Esophagus mucosa (tissue), 1 donor: ENCODE measurements around the gene TNFRSF1B. TPM values are rescaled to one million over a fixed set of nuclear protein-coding genes. Genes with fewer than 3 reads are reported as not detected.

Source experiments
- ATAC-seq: fragments of 200-7000 bp; cut with Tn5 transposase; one replicate; pipeline ENCODE4 v1.9.1; 2020
- total RNA-seq: library from RNA; stranded (reverse); gene quantifications from one replicate; pipeline ENCODE4 v1.2.4, GENCODE V29; 2023
- donor health status: DM: yes; HTN: yes; CAD: no.

TNFRSF1B gene
- total RNA-seq, 1 donor from 2014 or later: 4.1 TPM

DNA sequence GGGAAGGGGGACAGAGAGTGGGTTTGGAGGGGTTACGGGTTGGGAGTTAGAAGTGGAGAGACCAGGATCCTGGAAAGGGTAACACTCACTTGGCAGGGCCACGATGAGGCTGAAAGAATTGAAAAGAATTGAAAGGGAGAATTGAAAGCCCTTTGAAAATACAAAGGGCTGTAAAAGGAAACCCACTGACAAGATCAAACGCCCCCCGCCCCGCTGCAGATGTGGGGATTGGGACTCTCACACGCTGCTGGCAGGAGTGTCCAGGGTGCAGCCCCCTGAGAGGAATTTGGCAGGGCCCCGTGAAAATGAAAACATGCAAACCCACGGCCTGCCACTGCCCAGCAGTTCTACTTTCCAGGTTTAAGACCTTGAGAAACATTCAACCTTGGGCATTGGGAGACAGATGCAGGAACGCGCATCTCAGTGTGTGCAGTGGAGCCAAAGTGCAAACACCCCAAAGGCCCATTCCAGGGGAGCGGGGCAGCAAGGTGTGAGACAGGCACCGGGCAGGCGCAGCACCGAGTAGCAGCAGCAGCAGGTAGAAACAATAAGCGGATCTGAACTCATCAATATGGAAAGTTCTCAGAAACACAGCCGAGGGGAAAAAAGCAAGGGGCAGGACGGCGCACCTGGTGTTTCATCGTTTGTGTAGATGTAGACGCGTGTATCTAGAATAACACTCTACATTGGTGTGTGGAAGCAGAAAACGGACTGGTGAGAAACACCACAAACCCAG, 8.3 kb upstream of the TNFRSF1B start:
- ATAC-seq: no peak

DNA sequence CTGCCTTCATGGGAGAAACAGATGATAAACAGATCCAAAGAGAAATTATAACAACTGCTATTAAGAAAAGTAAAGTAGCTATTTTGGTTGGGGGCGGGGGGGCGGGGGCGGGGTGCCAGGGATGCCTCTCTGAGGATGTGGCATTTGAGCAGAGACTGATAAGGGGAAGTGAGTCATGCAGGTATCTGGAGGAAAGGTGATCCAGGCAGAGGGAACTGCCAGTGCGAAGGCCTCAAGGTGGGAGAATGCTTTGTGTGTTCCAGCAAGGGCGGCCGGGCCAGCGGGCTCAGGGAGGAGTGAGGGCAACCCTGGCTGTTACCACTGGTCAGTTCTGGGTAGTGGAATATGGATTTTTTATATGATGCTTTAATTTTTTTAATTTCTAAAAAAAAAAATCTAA, 7.0 kb upstream of the TNFRSF1B start:
- no peak for ATAC-seq

DNA sequence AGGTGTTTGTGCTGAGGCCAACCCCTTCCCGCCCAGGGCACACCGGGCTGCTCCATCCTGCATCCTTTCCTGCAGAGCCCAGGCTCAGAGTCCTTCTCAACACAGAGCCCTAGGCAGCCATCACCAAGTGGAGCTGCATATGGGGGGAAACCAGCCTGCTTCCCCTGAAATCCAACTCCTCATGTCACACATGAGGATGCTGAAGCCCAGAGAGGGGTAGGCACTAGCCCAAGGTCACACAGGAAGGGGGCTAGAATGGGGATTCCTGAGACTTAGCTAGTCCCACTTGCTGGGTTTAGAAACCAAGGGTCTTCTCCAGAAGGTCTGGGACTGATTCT, 5.5 kb upstream of the TNFRSF1B start:
- no peak for ATAC-seq

DNA sequence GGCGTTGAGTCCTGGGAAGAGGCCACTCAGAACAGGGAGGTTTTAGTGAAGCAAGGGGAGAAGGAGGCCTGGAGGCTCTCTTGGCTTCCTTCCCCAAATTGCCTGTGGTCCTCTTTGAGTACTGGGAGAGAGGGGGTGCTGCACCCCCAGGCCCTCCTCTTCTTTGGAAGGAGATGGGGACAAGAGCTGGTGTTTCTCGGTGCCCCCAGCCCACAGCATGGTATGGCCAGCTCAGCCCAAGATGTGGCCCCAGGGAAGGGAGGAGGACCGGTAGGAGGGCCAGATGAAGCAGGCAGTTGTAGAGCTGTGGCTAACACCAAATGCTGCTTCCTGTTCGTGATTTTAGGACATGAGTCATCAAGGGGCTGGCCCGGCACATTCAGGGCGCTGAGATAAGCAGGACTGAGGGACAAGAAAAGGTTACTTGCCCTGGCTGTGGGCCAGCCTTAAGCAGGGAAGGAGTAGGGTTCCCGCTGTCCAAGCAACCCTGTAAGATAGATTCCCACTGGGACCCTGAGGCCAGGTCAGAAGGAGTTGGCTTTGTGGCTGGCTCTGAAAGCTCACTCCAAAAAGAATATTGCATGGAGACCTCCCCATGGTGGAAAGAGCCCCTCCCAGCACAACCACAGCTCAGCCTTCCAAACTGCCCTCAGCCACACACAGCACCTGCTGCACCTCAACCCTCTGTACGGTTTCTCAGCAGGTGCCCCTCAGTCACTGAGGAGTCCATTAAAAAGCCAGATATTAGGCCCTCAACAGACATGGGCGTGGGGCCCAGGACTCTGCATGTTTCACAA, 4.9 kb upstream of the TNFRSF1B start:
- peak; percentile 83 for ATAC-seq

DNA sequence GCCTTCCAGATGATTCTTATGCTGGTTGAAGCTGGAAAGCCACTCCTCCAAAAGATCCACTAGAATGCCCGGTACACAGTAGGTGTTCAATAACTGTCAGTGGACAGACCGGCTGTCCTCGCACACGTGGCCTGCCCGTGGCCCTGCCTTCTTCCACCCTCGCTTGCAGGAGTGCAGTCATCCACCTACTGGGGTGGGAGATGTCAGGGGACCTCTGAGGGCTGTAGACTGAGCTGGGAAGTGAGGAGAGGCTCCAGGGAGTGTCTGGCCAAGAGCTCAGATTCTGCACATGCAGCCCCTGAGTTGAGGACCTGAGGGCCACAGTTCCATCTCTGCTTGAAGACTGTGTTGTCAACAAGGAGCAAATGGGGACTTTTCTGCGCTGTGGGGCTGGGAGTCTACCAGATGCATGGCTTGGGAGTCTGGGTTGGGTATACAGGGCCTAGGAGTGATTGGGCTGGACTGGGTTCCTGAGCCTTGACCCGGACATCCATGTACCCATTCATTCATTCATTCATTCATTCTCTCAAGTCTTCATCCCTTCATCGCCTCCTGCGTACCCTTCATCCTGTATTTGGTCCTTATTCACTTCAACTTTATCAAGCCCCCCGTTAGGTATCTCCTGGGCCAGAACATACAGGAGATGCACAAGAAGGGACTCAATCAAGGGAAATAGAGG, 4.2 kb upstream of the TNFRSF1B start:
- no peak for ATAC-seq

DNA sequence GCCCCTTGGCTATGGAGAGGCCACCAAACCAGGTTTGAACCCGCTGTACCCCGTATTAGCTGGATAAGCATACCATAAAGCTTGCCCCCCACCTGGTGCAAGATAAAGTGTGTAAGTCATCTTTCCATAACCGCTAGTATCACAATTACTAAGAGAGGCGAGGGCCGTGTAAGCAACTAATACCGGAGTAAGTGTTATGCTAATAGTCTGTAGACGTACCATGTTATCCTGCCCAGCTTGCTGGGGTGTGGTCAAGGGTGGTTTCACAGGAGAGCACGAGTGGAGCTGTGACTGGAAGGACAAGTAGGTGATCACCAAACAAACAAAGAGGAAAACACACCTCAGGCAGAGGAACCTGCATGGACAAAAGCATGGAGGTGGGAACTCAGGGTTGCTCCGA, 3.6 kb upstream of the TNFRSF1B start:
- ATAC-seq: peak; percentile 77

DNA sequence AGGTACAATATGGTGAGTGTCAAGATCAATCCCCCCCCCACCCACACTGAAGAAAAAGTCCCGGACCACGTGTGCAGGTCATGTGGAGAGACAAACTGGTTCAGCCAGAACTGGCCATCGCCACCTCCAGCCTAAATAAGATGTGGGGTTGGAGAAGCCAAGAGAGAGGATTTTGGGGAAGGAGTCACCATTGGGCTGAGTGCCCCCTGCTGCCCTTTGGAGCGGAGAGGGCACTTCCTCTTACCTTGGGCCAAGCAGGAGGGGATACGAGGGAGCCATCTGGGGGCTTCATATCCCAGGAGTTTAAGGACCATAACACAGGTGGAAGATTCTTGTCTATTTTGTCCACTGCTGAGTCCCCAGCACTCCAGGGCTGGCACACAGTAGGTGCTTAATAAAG, 2.6 kb upstream of the TNFRSF1B start:
- no peak for ATAC-seq

DNA sequence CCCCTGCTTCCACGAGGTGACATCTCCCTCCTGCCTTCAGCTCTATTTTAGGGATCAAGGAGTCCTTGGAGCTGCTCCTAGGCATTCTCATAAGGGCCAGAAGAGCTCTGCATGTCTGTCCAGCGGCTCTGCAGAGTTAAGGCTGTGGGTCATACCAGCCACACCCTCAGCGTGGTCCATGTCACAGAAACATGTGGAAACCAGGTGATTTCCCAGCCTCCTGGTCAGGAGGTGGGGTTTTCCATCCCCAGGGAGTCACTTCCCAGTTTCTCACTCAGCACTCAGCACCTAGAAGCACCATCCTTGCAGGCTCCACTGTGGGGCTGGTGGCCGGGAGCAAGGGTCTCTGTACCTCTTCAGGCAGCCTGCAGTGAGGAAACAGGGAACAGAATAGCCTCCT, 1.4 kb upstream of the TNFRSF1B start:
- ATAC-seq: no peak

DNA sequence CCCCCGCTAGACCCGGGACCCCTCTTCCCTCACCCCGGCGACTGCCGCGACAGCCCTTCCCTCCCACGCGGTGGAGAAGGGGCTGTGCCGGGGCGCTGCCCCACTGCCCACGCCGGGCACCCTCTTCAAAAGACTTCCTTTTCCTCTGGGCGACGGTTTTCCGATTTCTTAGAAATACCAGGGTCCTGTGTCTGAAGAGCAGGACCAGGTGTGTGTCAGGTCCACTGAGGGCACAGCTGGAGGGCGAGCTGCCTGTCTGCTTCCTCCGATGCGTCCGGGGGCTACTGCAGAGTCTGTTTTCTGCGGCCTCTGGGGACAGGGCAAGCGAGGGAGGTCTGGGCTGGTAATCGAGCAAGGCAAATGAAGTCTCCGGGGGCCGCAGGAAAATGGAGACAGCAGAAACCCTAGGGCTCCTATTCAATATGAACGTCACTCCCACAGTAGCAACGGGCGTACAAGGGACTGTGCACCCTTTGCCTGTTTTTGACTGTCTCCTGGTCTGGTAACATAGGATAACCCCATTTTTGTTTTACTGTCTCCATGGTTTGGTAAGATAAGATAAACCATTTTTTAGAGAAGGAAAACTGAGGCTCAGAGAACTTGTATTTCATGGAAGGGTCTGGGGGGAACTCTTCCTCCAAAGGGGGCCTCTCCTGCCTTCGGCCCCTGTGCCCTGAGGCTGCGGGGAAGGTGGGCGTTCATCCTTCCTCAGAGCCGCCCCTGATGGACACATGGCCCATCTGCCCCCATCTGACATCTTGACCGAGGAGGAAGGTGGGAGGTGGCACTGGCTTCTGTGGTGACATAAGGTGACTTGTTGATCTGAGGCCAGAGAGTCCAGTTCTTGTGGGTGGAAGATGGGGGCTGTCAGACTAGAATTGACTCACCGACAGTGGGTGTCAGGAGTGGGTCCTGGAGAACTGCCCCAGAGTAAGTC, 970 bp downstream of the TNFRSF1B start:
- no peak for ATAC-seq

DNA sequence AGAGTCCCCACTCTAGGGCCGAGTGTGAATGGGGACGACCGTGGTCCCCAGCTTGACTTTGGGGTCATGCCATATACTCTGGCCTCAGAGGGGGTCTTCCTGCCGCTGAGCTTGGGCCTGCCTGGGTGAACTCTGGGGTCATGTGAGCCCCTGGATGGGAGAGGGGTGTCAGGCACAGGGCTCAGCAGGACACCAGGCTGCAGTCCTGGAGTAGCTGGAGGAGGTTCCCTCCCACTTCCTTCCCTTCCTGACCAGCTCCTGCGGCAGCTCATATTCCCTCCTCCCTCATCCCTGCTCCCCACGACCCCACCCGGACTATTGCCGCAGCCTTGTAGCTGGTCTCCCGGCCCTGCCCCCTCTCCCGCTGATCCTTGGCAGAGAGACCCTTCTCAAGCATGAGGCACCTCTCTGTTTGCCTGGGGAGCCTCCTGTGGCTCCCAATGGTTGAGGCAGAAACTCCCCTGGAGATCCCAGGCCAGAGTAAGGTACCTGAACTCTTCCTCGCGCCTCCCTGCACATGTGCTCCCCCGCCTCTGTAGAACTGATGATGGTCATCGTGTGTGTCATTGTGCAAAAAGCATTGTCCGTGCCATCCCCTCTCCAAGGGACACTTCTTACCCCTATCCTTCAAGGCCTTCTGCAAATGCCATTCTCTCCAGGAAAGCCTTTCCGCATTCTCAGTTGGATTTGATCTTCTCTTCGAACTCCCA, 1.8 kb downstream of the TNFRSF1B start:
- no peak for ATAC-seq

DNA sequence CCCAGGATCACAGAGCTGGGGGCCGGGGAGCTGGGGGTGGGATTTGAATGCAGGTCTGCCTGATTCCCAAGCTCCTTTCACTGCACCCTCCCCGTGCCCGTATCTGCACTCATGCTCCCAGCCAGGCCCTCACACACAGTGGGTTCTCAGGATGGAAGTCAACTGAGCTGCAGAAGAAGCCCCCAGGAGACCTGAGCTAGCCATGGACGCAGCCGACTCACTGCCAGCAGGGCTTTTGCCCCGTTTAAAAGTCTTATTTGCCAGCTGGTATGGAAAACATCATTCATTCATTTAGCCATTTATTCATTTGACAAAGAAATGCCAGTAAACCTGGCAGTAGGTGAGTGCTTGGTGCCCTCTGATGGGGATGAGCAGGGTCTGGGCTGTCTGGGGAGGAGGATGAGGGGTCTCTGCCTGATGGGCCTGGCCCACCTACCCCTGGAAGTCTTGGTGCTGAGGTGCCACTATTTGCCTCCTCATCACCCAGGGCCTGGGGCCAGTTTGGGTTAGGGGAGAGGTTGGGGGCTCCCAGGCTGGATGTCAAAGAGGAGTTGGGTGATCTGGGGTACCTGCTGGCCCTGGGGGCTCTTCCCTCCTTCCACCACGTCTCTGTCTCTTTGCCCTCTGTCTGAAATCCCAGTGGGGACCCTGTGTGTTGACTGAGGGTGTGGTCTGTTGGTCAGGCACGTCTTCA, 2.8 kb downstream of the TNFRSF1B start:
- ATAC-seq: no peak

DNA sequence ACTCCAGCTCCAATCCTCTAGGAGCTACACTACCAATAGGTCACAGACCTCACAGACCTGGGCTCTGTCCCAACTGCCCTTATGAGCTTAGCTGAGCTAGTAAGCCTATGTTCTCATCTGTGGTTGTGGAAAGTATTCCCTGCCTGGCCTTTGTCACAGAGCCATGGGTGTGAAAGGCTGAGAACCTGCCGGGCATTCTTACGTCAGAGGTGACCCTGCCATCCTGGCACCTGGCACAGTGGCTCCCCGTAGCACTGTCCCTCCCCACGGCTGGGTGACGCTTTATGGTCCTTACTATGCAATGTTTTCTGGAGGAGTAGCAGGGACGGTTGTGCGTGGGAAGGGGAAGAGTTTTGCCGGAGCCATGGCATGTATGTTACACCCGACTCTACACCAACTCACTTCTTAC, 3.5 kb downstream of the TNFRSF1B start:
- no peak for ATAC-seq

DNA sequence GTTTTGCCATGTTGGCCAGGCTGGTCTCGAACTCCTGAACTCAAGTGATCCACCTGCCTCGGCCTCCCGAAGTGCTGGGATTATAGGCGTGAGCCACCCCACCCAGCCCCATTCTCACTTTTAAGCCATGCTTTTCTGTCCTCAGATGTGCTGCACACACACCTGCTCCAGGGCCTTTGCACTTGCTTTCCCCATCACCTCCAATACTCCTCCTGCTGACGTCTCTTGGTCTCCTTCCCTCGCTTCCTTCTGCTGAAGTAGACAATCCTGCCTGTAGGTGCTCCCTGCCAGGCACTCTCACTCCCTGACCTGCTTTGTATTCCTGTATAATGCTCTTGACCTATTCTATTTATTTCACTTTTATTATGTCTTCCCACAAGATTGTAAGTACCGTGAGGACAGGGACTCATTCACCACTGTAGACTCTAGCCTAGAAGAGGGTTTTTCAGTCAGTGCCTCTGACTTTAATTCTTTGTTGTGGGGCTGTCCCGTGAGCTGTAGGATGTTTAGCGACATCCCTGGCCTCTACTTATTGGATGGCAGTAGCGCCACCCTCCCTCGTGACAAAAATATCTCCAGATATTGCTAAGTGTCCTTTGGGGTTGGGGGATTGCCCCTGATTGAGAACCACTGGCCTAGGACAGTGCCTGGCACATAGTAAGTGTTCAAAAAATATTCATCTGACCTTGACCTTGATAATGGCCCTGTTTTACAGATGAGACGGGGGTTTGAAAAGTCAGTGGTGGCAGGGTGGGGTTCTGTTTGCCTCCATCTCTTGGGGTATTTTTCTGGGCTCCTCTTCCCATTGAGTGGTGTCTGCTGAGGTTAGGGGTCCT, 4.6 kb downstream of the TNFRSF1B start:
- ATAC-seq: no peak

DNA sequence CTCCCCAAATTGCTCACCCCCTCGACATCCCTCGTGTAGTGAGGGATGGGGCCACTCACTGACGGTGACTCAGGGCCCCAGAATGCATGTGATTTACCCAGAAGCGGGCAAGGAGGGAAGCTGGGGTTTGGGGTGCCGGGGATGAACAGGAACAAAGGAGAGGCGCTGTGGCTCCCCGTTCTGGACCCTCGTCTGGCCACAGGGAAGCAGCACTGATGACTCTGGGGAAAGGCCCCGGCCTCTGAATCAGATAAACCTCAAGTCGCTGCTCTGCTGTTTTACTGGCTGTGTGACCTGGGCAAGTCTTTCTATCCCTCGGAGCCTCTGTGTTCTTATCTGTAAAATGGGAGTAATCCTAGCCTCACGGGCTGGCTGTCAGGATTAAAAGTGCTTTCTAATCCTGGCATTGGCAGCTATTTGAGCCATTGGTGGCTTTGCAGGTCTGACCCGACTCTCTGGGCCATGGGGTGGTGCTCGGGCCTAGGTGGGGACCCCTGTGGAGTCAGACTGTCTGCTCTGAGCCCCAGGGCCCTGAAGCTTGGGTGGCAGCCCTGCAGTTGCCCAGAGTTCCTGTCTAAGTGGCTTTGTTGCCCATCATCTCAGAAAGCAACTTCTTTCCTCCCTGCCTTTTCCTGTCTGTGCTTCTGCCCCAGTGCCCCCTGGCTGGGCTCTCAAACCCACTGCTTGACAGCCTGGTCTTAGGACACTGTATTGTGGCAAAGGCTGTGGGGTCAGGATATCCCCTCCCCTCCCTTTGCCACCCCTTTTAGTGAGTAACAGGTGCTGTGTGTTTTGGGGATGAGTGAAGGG, 5.5 kb downstream of the TNFRSF1B start:
- no peak for ATAC-seq

DNA sequence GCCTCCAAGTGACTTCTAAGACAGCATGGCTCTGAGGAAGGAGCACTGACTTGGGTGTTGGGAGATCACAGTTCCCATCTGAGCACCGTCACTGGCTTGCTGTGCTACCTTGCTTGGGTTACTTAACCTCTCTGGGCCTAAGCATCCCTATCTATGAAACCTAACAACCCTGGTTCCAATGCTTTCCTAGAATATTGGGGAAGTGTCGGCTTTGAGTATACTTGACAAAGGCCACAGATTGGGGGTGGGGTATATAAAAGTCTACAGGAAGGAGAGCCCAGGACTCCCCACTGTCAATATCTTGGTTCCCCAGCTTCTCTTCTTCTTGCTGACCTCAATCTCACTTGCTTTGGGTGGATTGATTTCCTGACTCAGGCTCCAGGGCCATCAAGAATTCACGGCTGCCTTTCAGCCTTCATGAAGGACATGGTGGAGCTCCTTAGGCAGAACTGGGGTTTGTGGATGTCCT, 6.3 kb downstream of the TNFRSF1B start:
- ATAC-seq: no peak

DNA sequence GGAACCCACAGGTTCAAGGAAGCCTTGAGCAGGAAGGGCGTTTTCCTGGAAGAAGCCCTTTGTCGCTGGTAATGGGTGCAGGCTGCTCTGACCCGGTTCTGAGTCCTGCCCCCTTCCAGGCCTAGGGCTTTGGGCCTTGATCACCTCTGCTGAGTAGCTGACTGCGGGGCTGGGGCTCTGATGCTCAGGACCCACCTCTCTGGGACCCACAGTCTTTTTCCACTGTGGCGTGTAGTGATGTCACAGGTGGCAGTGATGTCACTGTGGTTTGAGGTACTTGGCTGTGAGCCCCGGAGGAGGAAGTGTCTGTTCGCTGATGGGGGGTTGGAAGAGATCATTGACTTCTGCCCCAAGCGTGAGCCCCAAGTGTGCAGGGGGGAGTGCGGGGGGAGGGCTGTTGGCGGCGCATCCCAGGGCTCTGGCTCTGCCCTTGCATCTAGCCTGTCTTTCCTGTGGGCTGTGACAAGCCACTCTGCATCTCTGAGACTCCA, 6.9 kb downstream of the TNFRSF1B start:
- ATAC-seq: peak; percentile 31

DNA sequence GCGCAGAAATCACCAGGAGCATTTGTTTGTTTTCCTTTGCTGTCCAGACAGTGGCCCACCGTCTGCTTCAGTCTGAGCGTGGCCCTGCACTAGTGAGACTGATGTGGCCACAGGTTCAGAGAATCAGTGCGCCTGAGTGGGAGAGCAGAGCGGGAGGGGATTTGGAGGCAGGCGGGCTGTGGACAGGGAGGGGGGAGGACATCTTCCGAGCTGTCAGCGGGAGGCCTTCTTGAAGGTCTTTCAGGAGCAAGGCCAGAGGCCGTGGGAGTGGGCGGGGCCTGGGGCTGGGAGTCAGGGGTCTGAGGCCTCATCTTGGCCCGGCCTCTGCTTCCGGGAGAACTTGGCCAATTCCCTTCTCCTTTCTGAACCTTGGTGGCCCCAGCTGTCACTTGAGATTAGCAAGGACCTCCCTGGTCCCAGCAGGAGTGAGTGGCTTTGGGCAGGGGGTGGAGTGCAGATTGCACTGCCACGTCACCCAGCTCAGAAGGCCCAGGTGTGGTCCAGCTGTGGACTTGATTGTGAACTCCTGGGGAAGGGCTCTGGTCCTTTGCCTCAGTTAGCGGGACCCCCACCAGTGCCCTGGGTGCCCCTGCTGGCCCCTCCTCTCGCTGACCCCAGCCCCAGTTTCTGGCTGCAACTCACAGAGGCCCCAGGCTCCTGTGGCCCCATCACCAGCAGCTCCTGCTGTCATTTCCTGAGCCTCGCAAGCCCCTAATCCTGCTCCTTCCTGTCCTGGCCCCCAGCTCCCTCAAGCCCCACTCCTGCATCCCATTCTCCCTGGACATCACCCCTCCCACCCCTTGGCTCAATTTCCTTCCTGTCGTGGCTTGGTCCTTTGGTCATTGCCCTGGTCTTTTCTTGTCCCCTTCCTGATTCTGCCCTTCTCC, 8.4 kb downstream of the TNFRSF1B start:
- no peak for ATAC-seq
